Panc1 (cell line): ENCODE results near the gene PTPN18. TPM values are rescaled to one million over a fixed set of nuclear protein-coding genes. Genes with fewer than 3 reads are reported as not detected.

Source experiments
- ATAC-seq: fragments of 200-7000 bp; cut with Tn5 transposase; 2 replicates; pipeline ENCODE4 v1.9.1; 2020; ENCODE audit warnings: mild to moderate bottlenecking, moderate library complexity
- BruUV-seq: library from RNA; stranded (reverse); fragments of 400-500 nt; replicated peaks from 2 replicates; lab custom pipeline; 2021; lab: Mats Ljungman, UMichigan
- CTCF ChIA-PET: fragments of 300-600 bp; sonication (Branson Sonifier 250); formaldehyde crosslinking; loops from one replicate; lab custom pipeline; 2022; ENCODE audit warnings: antibody characterized with exemption; lab: Charles Lee
- POLR2A ChIA-PET: fragments of 300-600 bp; sonication (Branson Sonifier 250); formaldehyde crosslinking; loops from one replicate; lab custom pipeline; 2022; ENCODE audit warnings: antibody characterized with exemption; lab: Charles Lee
- DNase-seq: peaks from one replicate; pipeline ENCODE4 v3.0.0-alpha.2; 2010; ENCODE audit warnings: low read depth, low spot score
- H3K27ac ChIP-seq: 2 replicates; pipeline ENCODE4 v1.5.1; 2011; ENCODE audit warnings: mild to moderate bottlenecking, low read length, inconsistent platforms
- H3K27me3 ChIP-seq: fragments of 200-500 bp; sonication (Bioruptor generic); 2 replicates; pipeline ENCODE4 v1.6.0; 2014; ENCODE audit warnings: low read length, inconsistent platforms; ENCODE audit not compliant: control insufficient read depth, insufficient read depth
- H3K36me3 ChIP-seq: fragments of 200-500 bp; sonication (Bioruptor generic); 2 replicates; pipeline ENCODE4 v1.5.1; 2014; ENCODE audit warnings: inconsistent platforms, mild to moderate bottlenecking, low read length, moderate library complexity; ENCODE audit not compliant: control insufficient read depth, insufficient read depth
- H3K4me1 ChIP-seq: 2 replicates; pipeline ENCODE4 v1.5.1; 2011; ENCODE audit warnings: inconsistent platforms, mild to moderate bottlenecking, low read length, moderate library complexity; ENCODE audit not compliant: control insufficient read depth, insufficient read depth
- H3K4me3 ChIP-seq, 2 experiments: 2 replicates each; pipeline ENCODE4 v1.5.1; 2011 to 2012; ENCODE audit warnings: low read depth in 2 of 2, low read length in 2 of 2, mild to moderate bottlenecking in 2 of 2, inconsistent platforms in 1 of 2, moderate library complexity in 1 of 2
- H3K9me3 ChIP-seq: fragments of 200-500 bp; sonication (Bioruptor generic); 2 replicates; pipeline ENCODE4 v1.5.1; 2014; ENCODE audit warnings: low read depth, mild to moderate bottlenecking, inconsistent platforms, low read length, moderate library complexity; ENCODE audit not compliant: control insufficient read depth, insufficient read depth
- POLR2AphosphoS5 ChIP-seq: IDR thresholded peaks from 2 replicates; pipeline ENCODE4 v1.6.1; 2012; ENCODE audit warnings: mild to moderate bottlenecking, low read depth, low read length, moderate library complexity
- REST ChIP-seq, 2 experiments: IDR thresholded peaks; 2 replicates each; pipeline ENCODE4 v1.6.1; 2011 to 2012; ENCODE audit warnings: low read depth in 2 of 2, control low read depth in 1 of 2, low read length in 1 of 2, mild to moderate bottlenecking in 1 of 2, moderate library complexity in 1 of 2; ENCODE audit not compliant: insufficient read depth in 1 of 2
- TCF7L2 ChIP-seq: IDR thresholded peaks from 2 replicates; pipeline ENCODE4 v1.6.1; 2011; ENCODE audit warnings: mild to moderate bottlenecking, low read depth, low read length, inconsistent platforms
- in situ Hi-C: cut with HindIII; loops from 2 replicates; pipeline ENCODE4 v1.10.0; 2016; ENCODE audit warnings: low sequenced_read_pairs, low pct_unique_long_range_greater_than_20kb
- intact Hi-C: fragments of 100-400 bp; cut with micrococcal nuclease; formaldehyde crosslinking; loops from one replicate; pipeline ENCODE4 v1.10.0; 2022; ENCODE audit not compliant: unreplicated experiment
- total RNA-seq: library from RNA; stranded (reverse); gene quantifications from one replicate; pipeline ENCODE4 v1.2.1, GENCODE V29; 2021; ENCODE audit not compliant: unreplicated experiment
- TF ChIP-seq, protein P1 (sequence below): fragments of 450-650 bp; IDR thresholded peaks from 2 replicates; pipeline ENCODE4 v1.5.1; 2017; ENCODE audit warnings: mild to moderate bottlenecking

The PTPN18 gene
- total RNA-seq, 1 experiment from 2014 or later: 35.3 TPM

- ChIA-PET POLR2A (interaction anchor here (0.5 kb wide), 1 partner anchor 391 kb away, joined by 3 read pairs; no protein-coding TSS in a partner anchor), CTCF (interaction anchor here (0.7 to 1.0 kb wide), 3 partner anchors 37 to 58 kb away, joined by 3 to 5 read pairs (median 3); no protein-coding TSS in a partner anchor)
- BruUV-seq: no TSS peak
- intact Hi-C loops: loop anchor here (10.0 kb wide), 1 partner anchor 182 kb away; no protein-coding TSS in a partner anchor
- Histone ChIP-seq H3K27ac (no peak overlapping the region), H3K4me1 (peaks cover 11% of the 10 kb centered on the region), H3K36me3 (no peaks in the 10 kb centered on the region), H3K27me3 (no peaks in the 10 kb centered on the region), H3K4me3 (peak overlapping the region; percentile 60 to 80), H3K9me3 (peaks cover 3% of the 10 kb centered on the region; the same call in 1 of the 2 replicates)
- no peak for DNase-seq
- TF ChIP-seq, protein P1, sequence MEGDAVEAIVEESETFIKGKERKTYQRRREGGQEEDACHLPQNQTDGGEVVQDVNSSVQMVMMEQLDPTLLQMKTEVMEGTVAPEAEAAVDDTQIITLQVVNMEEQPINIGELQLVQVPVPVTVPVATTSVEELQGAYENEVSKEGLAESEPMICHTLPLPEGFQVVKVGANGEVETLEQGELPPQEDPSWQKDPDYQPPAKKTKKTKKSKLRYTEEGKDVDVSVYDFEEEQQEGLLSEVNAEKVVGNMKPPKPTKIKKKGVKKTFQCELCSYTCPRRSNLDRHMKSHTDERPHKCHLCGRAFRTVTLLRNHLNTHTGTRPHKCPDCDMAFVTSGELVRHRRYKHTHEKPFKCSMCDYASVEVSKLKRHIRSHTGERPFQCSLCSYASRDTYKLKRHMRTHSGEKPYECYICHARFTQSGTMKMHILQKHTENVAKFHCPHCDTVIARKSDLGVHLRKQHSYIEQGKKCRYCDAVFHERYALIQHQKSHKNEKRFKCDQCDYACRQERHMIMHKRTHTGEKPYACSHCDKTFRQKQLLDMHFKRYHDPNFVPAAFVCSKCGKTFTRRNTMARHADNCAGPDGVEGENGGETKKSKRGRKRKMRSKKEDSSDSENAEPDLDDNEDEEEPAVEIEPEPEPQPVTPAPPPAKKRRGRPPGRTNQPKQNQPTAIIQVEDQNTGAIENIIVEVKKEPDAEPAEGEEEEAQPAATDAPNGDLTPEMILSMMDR: no peak
- TF ChIP-seq REST (IDR thresholded peaks at IDR 0.05; ENCODE audit: insufficient read depth in 1 of 2, low read depth in 2 of 2, low read length in 1 of 2): peak; percentile 52 to 55; a peak in 2 of 4 replicates
- no peak for ATAC-seq
- in situ Hi-C loops: no loop called here
These were observed 19.5 kb upstream of the PTPN18 start for GRCh38 chr2:130336150-130336876.

- Histone ChIP-seq H3K27me3 (no peaks in the 10 kb centered on the region), H3K27ac (peak overlapping the region; percentile 69), H3K4me1 (peaks cover 12% of the 10 kb centered on the region), H3K4me3 (peak overlapping the region; percentile 60 to 80), H3K36me3 (no peaks in the 10 kb centered on the region), H3K9me3 (peaks cover 3% of the 10 kb centered on the region; the same call in 1 of the 2 replicates)
- no TSS peak for BruUV-seq
- peak; percentile 49; the same call in 1 of the 2 replicates for TF ChIP-seq POLR2AphosphoS5
- TF ChIP-seq REST (IDR thresholded peaks at IDR 0.05; ENCODE audit: insufficient read depth in 1 of 2, low read depth in 2 of 2, low read length in 1 of 2): no peak; a peak in 1 of 4 replicates
- TF ChIP-seq TCF7L2: 0 out of 2 replicates have a peak, but pooled peaks have one; percentile 36
- DNase-seq (peak; percentile 87), ATAC-seq (peak; percentile 88)
- intact Hi-C loops: loop anchor here (10.0 kb wide), 1 partner anchor 182 kb away; no protein-coding TSS in a partner anchor
- ChIA-PET CTCF (interaction anchor here (0.6 to 1.0 kb wide), 3 partner anchors 36 to 156 kb away, joined by 3 read pairs; partner anchors contain the start of gene SMPD4), POLR2A (interaction anchor here (0.5 to 0.7 kb wide), 3 partner anchors 22 to 391 kb away, joined by 3 to 8 read pairs (median 3); no protein-coding TSS in a partner anchor)
- in situ Hi-C loops: no loop called here
These were observed 18.8 kb upstream of the PTPN18 start for GRCh38 chr2:130336877-130337734.
